MM.1S (cell line): Measurements from ENCODE around the gene PPP2CA.

Source experiments
- DNase-seq: peaks from one replicate; pipeline ENCODE4 v3.0.0-alpha.2; 2015
- H2AFZ ChIP-seq: fragments of 300-600 bp; sonication (generic); 2 replicates; pipeline ENCODE4 v1.6.0; 2016; ENCODE audit warnings: antibody characterized with exemption, low read length
- H3F3A ChIP-seq: fragments of 300-600 bp; sonication (generic); 2 replicates; pipeline ENCODE4 v1.6.1; 2016; ENCODE audit warnings: mild to moderate bottlenecking, antibody characterized with exemption, low read length, moderate library complexity, mixed read lengths; ENCODE audit not compliant: insufficient read depth
- H3K27ac ChIP-seq: fragments of 300-600 bp; sonication (generic); 2 replicates; pipeline ENCODE4 v1.5.1; 2016; ENCODE audit warnings: mild to moderate bottlenecking, low read length
- H3K27me3 ChIP-seq: fragments of 300-600 bp; sonication (generic); replicated peaks from 2 replicates; pipeline ENCODE4 v1.6.0; 2016; ENCODE audit warnings: low read length; ENCODE audit not compliant: insufficient read depth
- H3K36me3 ChIP-seq: fragments of 300-600 bp; sonication (generic); replicated peaks from 2 replicates; pipeline ENCODE4 v1.6.1; 2016; ENCODE audit warnings: mild to moderate bottlenecking, low read length, mixed read lengths; ENCODE audit not compliant: insufficient read depth
- H3K4me1 ChIP-seq: fragments of 300-600 bp; sonication (generic); 2 replicates; pipeline ENCODE4 v1.6.1; 2016; ENCODE audit warnings: low read length, mixed read lengths
- H3K4me2 ChIP-seq: fragments of 300-600 bp; sonication (generic); 2 replicates; pipeline ENCODE4 v1.6.0; 2016; ENCODE audit warnings: low read depth, low read length
- H3K4me3 ChIP-seq: fragments of 300-600 bp; sonication (generic); 2 replicates; pipeline ENCODE4 v1.5.1; 2016; ENCODE audit warnings: low read length, mixed read lengths
- H3K79me2 ChIP-seq: fragments of 300-600 bp; sonication (generic); 2 replicates; pipeline ENCODE4 v1.6.1; 2016; ENCODE audit warnings: mixed run types, low read length, mixed read lengths
- H3K9ac ChIP-seq: fragments of 300-600 bp; sonication (generic); 2 replicates; pipeline ENCODE4 v1.6.1; 2016; ENCODE audit warnings: low read length, mixed read lengths
- H3K9me2 ChIP-seq: fragments of 300-600 bp; sonication (generic); replicated peaks from 2 replicates; pipeline ENCODE4 v1.6.1; 2016; ENCODE audit warnings: mild to moderate bottlenecking, low read length, mixed read lengths; ENCODE audit not compliant: insufficient read depth
- H3K9me3 ChIP-seq: fragments of 300-600 bp; sonication (generic); replicated peaks from 2 replicates; pipeline ENCODE4 v1.6.1; 2016; ENCODE audit warnings: mild to moderate bottlenecking, low read length, mixed read lengths; ENCODE audit not compliant: insufficient read depth
- H4K20me1 ChIP-seq: fragments of 300-600 bp; sonication (generic); 2 replicates; pipeline ENCODE4 v1.6.1; 2016; ENCODE audit warnings: mild to moderate bottlenecking, low read length, moderate library complexity, mixed read lengths; ENCODE audit not compliant: insufficient read depth
- CTCF ChIP-seq: fragments of 300-600 bp; sonication (generic); IDR thresholded peaks from 2 replicates; pipeline ENCODE4 v1.5.1; 2016; ENCODE audit warnings: antibody characterized with exemption, low read length, mixed read lengths
- EZH2 ChIP-seq: fragments of 300-600 bp; sonication (generic); optimal IDR thresholded peaks from 2 replicates; pipeline ENCODE3; 2017; ENCODE audit warnings: low read depth, mild to moderate bottlenecking, antibody characterized with exemption, low read length, mixed read lengths
- EZH2phosphoT487 ChIP-seq: fragments of 300-600 bp; sonication (generic); IDR thresholded peaks from 2 replicates; pipeline ENCODE4 v1.6.1; 2018; ENCODE audit warnings: antibody characterized with exemption, low read length

PPP2CA gene

GRCh38 chr5:134204575-134204974 is 21.3 kb downstream of the PPP2CA start:
- no peaks in the 10 kb centered on the region; the same call in 1 of the 2 replicates for H3K36me3 ChIP-seq
- no peak overlapping the region for H3K9ac ChIP-seq
- H3K4me2 ChIP-seq: no peak overlapping the region
- no peaks in the 10 kb centered on the region for H3K9me3 ChIP-seq
- H3F3A ChIP-seq: no peaks in the 10 kb centered on the region
- H3K4me3 ChIP-seq: no peak overlapping the region
- no peaks in the 10 kb centered on the region for H3K4me1 ChIP-seq
- no peaks in the 10 kb centered on the region for H3K27me3 ChIP-seq
- no peak overlapping the region for H2AFZ ChIP-seq
- DNase-seq: no peak
- peaks cover 38% of the 10 kb centered on the region for H4K20me1 ChIP-seq
- peaks cover 87% of the 10 kb centered on the region for H3K79me2 ChIP-seq
- TF ChIP-seq CTCF (no peak), EZH2 (no peak), EZH2phosphoT487 (no peak)
- H3K9me2 ChIP-seq: no peaks in the 10 kb centered on the region
- no peak overlapping the region for H3K27ac ChIP-seq

- DNase-seq: no peak
- Histone ChIP-seq H2AFZ (no peak overlapping the region), H3K4me1 (no peaks in the 10 kb centered on the region), H3K27ac (no peak overlapping the region), H3K36me3 (peaks cover 5% of the 10 kb centered on the region; the same call in 1 of the 2 replicates), H3K9ac (no peak overlapping the region), H3K4me3 (no peak overlapping the region), H3F3A (no peaks in the 10 kb centered on the region), H3K9me3 (no peaks in the 10 kb centered on the region), H4K20me1 (peaks cover 28% of the 10 kb centered on the region), H3K4me2 (no peak overlapping the region), H3K79me2 (peaks cover 78% of the 10 kb centered on the region), H3K9me2 (no peaks in the 10 kb centered on the region), H3K27me3 (no peaks in the 10 kb centered on the region)
- TF ChIP-seq EZH2 (no peak), CTCF (no peak), EZH2phosphoT487 (no peak)
Observed at GRCh38 chr5:134203630-134204029, 22.2 kb downstream of the PPP2CA start.

GRCh38 chr5:134195666-134196065 is 30.2 kb downstream of the PPP2CA start:
- Histone ChIP-seq H2AFZ (no peak overlapping the region), H3K27me3 (no peaks in the 10 kb centered on the region), H4K20me1 (no peaks in the 10 kb centered on the region), H3K9ac (no peak overlapping the region), H3K4me1 (no peaks in the 10 kb centered on the region), H3K36me3 (peaks cover 8% of the 10 kb centered on the region; the same call in 1 of the 2 replicates), H3K4me2 (no peak overlapping the region), H3K9me3 (no peaks in the 10 kb centered on the region), H3K4me3 (no peak overlapping the region), H3K9me2 (no peaks in the 10 kb centered on the region), H3F3A (0 out of 2 replicates have a peak, but pooled peaks cover 3% of the 10 kb centered on the region), H3K27ac (no peak overlapping the region), H3K79me2 (peaks cover 12% of the 10 kb centered on the region)
- TF ChIP-seq EZH2phosphoT487 (no peak), CTCF (no peak), EZH2 (no peak)
- DNase-seq: no peak
